Muscle of back (tissue), 11 donors: ENCODE measurements around the gene PLCB1. TPM values are rescaled to one million over a fixed set of nuclear protein-coding genes. Genes with fewer than 3 reads are reported as not detected.
"Not testable (repeated sequence)": the region's sequence is repeated elsewhere in the genome, so short reads cannot be mapped to it uniquely, and the experiment has no call there.

Experiments used
- DNase-seq, 3 donors: peaks; one replicate each; pipeline versions ENCODE4 v3.0.0 to v3.0.0-alpha.2; 2013
- polyA plus RNA-seq, 10 donors: library from polyadenylated mRNA; unstranded; fragments of 120-200 nt; gene quantifications; one replicate each; pipeline ENCODE4 v1.2.1, GENCODE V29; 2013; ENCODE audit not compliant: insufficient read length in 10 of 10

The PLCB1 gene
- polyA plus RNA-seq, 10 donors = 7.8 to 16.3 (median 10.9) TPM

DNA sequence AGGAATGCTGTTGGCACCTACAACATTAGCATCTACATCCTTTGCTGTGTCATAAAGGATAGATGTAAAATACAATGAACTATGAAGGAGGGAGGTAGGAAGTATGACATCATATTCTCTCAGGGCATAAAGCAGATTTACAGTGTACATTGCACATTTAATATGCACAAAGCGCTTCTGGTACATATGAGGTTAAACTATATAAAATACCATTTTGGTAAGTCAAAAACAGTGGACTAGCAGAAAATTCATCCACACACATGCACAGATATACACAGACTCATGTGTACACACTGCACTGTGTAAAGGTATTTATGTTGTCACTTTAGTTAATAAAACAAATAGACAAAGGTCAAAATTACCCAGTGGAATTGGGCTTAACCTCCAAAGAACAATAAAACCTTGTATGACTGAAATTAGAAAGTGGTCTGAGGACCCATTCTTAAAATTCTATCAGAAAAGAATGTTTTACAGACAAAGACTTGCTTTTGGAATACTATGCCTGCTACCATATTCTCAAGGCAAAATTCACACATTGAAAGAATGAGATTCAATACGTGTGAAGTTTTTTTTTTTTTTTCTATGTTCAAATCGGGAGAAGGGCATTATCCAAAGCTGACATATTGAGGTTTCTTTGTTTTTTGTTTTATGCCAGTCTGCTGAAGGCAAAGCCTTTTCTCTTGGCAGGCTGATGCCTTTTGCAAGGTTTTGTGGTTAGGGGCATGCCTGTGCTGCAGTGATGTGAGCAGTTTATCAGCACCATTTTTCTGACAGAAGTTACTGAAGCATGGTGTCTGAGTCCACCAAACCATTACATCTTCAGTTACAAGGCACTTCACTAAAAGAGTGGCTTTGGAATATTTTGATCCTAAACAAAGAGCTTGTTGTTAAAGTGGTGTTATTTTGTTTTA is 199.0 kb downstream of the PLCB1 start:
- no peak for DNase-seq

GRCh38 chr20:8331740-8332412 is 199.8 kb downstream of the PLCB1 start:
- DNase-seq = peak in 2 of 3 donors; percentile 10 to 32

DNA sequence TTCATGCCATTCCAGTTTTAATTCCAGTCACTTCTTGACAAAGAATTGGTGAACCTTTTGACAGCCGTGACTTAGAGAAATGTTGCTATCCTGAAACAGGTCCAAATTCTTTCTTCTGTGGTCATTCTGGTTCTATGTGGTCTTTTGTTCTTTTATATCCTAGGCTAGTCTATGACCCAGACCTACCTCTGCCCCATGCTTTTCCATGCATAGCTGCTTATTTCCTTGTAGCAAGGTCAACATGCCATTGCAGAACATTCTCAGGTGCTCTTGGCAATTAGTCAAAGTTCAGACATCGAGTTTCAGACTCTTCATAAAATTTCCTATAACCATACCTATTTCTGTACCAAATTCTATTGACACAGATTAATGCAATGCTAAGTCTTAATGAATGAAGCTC is 202.6 kb downstream of the PLCB1 start:
- no peak for DNase-seq

DNA sequence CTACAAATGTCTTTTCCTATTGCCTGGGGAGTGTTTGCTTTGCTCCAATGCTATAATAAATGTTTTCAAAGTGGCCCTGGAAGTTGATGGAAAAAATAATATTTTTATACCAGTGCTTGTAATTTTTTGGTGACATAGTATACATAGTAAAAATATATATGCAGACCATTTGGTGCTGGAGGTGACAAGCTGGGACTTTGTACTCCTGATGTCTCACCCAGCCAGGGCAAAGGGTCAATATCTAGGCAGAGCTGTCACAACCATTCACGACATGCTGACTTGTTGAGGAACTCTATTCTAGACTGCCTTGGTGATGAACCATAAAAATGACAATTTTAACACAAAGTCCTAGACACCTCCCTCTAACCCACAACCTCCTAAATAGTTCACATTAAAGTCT is 203.0 kb downstream of the PLCB1 start:
- DNase-seq = no peak

DNA sequence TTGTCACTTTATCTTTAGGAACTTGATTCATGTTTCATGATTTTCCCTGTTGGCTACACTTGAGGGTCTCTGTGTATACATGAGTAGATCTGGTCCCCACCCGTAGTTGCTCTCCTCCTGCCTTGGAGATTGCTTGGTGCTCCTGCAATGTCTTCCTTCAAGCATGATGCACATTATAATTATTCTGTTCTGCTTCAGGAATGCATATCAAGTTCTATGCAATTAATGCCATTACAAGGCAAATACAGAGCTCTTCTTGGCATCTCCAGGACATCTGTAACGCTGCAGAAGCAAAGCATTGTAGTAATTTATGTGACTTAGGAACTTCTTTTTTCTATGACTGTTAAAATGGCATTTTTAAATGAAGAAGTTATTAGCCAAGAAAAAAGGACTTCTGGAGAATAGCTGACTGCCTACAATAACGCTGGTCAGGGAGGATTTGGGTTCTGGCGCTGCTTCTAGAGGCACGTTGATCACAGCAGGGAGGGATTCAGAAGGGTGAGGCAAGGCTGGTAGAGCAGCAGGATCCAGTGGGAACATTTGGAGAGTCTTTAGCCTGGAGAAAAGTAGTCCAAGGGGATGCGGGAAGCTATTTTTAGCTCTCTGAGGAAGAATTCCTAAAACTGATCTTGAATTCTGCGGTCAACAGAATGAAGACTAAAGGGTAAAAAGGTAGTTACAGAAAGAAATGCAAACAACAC is 203.6 kb downstream of the PLCB1 start:
- DNase-seq = no peak

DNA sequence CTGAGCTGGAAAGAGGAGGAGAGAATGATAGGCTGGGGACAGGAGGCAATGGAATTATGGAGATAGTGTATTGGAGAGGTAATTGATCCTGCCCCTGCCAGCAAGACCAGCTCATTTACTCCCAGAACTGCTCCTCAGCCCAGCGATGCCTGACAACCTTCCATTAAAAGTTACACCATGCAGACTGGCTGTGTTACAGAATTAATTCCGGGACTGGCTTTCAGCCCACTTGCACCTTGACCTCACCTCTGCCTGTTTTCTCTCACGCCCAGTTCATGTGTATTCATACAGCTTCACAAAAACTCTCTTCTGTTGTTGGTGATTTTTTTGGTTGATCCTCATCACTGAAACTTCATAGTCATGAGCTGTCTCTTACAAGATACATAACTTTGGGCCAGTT is 207.3 kb downstream of the PLCB1 start:
- DNase-seq = no peak

DNA sequence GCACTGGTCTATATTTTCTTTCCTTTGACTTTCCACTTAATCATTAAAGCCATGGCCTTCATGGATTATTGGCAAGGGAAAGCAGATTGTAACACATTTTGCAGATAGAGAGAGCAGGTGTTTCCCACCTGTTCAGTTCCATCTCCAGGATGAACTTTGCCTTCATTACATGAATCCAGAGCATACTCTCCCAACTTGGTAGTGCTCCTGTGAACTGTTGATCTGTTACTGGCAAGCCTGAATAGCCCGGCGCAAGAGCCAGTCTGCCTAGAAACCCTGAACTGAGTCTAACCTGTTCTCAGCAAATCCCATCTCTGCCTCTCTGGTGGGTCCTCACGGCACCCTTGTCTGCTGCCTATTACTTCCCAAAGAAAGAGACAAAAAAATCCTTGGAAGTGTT is 210.3 kb downstream of the PLCB1 start:
- DNase-seq = no peak

GRCh38 chr20:8344106-8344505 is 212.0 kb downstream of the PLCB1 start:
- DNase-seq = no peak

DNA sequence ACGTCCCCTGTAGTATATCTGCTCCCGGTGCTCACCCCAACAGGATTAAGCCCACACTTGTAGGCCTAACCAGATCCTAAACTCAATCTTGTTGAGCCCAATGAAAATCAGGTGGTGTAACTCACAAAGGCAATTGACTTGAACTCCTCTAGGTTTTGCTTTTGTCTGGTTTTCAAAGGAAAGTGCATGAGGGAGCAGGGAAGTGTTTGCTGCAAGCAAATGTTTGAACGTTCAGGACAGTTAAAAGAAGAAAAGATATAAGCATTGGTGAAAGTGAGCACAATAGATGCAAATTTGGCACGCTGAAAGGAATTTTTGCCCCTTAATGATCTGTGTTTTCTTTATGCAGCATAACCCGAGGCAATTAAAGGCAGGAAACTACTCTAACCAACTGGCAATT is 212.6 kb downstream of the PLCB1 start:
- DNase-seq = no peak

GRCh38 chr20:8346700-8347270 is 214.7 kb downstream of the PLCB1 start:
- DNase-seq = peak; percentile 14 to 60 (median 21)

GRCh38 chr20:8350225-8350624 is 218.2 kb downstream of the PLCB1 start:
- DNase-seq = not testable (repeated sequence)

DNA sequence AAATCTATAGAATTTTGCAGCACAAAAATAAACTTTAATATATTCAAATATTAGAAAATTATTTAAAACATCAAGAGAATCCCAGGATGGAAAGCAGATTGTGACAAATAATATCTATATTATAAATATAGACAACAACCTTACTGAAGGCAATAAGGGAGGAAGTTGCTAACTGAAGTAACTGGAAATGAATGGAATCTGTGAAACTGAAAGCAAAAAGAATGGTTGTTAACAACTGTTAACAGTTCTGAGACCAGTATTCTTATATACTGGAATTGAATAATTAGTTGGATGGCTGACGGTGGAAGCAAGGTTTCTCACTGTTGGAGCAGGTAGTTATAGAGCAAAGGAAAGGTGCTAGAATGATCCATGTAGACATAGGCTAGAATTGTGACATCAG is 220.4 kb downstream of the PLCB1 start:
- no peak for DNase-seq

GRCh38 chr20:8353512-8353911 is 221.4 kb downstream of the PLCB1 start:
- no peak for DNase-seq

- DNase-seq = no peak
Observed at GRCh38 chr20:8355453-8355852, 223.4 kb downstream of the PLCB1 start.

DNA sequence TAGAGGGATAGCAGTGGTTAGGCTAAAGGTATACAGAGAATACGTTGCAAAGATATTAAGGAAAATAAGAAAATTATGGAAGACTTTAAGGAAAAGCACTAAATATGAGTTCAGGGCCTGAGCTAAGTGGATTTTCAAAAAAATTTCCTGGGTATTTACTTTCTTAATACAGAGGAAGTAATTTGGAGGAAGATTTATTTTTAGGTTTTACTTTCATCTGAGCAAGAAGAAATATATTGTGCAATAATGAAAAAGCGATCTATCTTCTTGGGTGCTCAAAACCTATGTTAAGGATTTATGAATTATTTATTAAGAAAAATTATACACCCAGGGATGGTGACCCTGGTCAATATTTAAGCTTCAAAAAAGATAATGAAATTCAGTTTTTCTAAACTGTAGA is 224.7 kb downstream of the PLCB1 start:
- DNase-seq = no peak

GRCh38 chr20:8357703-8358102 is 225.6 kb downstream of the PLCB1 start:
- DNase-seq = no peak

GRCh38 chr20:8360035-8360434 is 228.0 kb downstream of the PLCB1 start:
- no peak for DNase-seq

DNA sequence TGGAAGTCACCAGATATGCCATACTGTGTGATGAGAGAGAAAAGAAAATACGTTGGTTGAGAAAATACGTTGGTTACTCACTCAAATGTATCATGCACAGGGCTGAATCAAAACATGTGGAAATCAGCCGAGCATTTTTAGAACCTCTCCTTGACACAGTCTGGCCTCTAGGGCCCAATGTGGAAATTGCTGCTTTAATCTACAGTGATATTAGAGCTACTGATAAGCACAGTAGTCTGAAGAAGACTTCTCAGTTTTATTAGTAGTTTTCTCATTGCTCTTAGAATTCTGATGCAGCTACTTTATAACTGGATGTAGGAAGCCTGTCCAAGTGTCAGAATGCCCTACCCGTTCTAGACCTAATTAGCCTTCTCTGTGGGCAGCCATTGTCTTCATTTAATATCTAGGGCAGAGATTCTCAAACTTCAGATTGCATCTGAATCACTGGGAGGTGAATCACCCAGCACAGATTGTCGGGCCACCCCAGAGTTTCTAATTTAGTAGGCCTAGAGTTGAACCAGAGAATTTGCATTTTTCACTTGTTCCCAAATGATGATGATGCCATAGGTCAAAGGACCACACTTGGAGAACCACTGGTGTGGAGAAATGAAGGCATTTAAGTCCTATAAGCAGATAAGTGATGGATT is 229.1 kb downstream of the PLCB1 start:
- peak in 1 of 3 donors; percentile 5 for DNase-seq

DNA sequence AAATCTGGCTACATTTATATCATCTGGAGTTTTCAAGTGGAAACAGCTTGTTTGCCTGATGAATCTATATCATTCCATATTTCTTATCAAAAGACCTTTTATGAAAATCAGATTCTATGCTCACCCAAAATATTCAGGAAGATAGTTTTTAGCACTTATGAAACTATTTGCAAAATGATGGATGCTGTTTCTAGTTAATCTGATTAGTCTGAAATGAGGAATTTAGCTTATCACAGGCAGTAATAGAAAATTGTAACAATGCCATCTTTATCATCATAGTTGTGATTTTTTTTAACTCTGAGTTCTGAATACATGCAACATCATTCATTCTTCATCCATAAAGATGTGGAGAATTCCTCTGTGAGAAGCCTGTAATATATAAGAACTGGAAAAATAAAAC is 229.7 kb downstream of the PLCB1 start:
- no peak for DNase-seq

DNA sequence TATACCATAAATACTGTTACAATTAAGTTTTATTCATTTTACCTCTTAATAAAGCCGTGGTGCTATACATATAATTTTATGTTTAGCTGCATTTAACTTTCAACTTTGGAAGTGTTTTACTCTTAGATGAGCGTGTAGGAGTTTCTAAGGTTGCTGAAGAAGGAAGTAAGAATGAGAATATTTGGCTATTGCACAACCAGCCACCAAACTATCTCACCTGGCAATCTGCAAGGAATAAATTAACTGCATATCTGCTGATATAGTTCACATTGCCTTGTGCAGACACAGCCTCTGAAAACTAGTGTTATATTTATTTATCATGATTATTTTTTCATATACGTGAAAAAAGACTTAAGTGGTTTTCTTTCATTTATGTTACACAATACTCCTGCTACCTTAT is 230.4 kb downstream of the PLCB1 start:
- no peak for DNase-seq

- no peak for DNase-seq
Observed at GRCh38 chr20:8363970-8364733, 232.1 kb downstream of the PLCB1 start.
